Cardiac fibroblast (primary cell): Measurements from ENCODE around the gene ARHGEF38.
A peak's percentile ranks its signal among the peaks of the same experiment; 100 is the strongest.

Experiments used
- DNase-seq, 2 donors: peaks; one replicate each; pipeline versions ENCODE4 v3.0.0 to v3.0.0-alpha.2; 2010; ENCODE audit warnings: low read depth in 2 of 2
- H3K4me3 ChIP-seq, 2 donors: replicated peaks in 1 of 2; 1 replicate in 1 of 2; 2 replicates in 1 of 2; pipeline ENCODE4 v1.5.1; 2011; ENCODE audit warnings: low read depth in 2 of 2, low read length in 2 of 2, mild to moderate bottlenecking in 2 of 2, moderate library complexity in 1 of 2
- TF ChIP-seq, protein P1 (sequence below): IDR thresholded peaks from one replicate; pipeline ENCODE4 v1.5.1; 2011; ENCODE audit warnings: low read depth, mild to moderate bottlenecking, low read length, inconsistent platforms

Gene ARHGEF38, protein sequence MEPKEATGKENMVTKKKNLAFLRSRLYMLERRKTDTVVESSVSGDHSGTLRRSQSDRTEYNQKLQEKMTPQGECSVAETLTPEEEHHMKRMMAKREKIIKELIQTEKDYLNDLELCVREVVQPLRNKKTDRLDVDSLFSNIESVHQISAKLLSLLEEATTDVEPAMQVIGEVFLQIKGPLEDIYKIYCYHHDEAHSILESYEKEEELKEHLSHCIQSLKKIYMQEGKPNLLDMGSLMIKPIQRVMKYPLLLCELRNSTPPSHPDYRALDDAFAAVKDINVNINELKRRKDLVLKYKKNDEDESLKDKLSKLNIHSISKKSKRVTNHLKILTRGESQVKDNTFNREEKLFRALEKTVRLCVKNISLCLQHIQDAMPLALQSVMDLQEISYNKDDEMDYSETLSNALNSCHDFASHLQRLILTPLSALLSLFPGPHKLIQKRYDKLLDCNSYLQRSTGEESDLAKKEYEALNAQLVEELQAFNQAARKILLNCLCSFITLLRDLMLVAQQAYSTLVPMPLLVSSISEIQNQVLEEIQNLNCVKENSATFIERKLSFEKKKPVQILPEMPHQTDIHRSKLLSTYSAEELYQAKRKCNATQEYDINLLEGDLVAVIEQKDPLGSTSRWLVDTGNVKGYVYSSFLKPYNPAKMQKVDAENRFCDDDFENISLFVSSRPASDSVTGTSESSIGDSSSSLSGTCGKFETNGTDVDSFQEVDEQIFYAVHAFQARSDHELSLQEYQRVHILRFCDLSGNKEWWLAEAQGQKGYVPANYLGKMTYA

DNA sequence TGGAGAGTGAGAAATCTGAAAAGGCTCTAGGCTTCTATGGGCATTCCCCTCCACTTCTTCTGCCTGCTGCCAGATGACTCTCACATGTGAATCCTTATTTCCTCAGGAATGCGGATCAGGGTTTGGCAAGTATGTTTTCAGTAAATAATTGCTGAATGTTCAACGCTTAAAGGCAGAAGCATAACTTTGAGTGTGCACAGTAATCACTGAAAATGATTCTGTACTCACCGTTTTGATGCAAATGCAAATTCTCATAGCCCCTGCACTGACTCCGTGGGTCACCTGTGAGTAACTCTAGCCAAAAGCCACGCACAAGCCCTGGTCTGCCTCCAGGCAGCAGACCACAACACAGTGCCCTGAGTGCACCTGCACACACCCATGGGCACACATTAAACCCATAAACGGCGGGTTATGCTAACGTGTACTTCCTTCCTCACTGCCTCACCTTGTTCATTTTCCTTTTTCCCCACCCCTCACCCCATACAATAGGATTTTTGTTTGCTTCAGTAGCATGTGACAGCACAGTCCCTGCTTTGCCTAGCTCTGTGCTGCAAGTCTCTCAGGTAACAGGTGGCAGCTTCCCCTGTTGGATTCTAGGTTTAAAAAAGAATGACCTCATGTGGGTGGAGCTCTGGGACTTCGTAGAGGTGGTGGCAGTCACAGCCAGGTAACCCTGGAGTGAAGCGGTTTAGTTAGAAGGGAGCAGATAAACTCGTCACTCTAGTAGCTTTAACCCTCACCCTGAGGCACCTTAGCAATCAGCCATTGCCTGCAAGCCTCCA, at the start of gene ARHGEF38:
ARHGEF38 (plus strand) TSS at position 656 of the 782 bp plus-strand sequence. CDS start 146 bp downstream, outside the sequence.
- TF ChIP-seq, protein P1, sequence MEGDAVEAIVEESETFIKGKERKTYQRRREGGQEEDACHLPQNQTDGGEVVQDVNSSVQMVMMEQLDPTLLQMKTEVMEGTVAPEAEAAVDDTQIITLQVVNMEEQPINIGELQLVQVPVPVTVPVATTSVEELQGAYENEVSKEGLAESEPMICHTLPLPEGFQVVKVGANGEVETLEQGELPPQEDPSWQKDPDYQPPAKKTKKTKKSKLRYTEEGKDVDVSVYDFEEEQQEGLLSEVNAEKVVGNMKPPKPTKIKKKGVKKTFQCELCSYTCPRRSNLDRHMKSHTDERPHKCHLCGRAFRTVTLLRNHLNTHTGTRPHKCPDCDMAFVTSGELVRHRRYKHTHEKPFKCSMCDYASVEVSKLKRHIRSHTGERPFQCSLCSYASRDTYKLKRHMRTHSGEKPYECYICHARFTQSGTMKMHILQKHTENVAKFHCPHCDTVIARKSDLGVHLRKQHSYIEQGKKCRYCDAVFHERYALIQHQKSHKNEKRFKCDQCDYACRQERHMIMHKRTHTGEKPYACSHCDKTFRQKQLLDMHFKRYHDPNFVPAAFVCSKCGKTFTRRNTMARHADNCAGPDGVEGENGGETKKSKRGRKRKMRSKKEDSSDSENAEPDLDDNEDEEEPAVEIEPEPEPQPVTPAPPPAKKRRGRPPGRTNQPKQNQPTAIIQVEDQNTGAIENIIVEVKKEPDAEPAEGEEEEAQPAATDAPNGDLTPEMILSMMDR, result no peak
- no peak within 1 kb of the TSS for H3K4me3 ChIP-seq
- DNase-seq, result peak in 1 of 2 donors; percentile 24

DNA sequence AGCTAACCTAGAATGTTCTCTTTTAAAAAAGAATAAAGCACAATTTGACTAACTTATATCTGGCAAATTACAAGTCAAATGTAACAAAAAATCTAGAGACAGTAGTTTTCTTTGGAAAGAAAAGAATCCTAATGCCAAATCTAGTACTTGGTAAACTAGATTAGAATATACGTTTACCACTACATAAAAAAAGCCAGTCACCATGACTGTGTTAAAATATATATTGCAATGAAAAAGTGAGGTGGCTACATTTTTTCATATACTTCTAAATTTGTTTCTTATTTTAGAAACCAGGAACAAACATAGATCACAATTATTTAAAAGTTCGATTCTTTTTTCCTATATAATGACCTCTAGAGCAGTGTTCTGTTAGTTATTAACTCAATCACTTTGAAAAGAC, 48.9 kb upstream of the ARHGEF38 start:
- no peak overlapping the region for H3K4me3 ChIP-seq
- TF ChIP-seq, protein P1, result no peak
- no peak for DNase-seq

DNA sequence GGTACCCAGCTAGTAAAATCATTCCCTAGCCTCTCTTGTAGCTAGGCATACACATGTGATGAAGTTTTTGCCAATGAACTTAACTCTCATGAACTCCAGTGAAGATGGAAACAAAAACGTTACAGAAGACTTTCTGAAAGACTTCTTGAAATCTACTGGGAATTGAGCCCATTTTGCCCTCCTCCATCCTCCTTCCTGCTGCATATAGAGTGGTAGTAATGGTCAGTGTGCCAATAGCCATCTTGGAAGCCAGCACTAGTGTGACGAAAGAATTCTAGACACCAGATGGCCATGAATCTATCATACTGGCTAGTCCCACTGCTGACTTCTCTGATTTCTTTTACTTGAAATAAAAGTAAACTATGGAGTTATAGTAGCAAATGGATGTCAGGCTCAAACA, 47.7 kb upstream of the ARHGEF38 start:
- H3K4me3 ChIP-seq, result no peak overlapping the region
- TF ChIP-seq, protein P1, result no peak
- peak in 1 of 2 donors; percentile 39 for DNase-seq

DNA sequence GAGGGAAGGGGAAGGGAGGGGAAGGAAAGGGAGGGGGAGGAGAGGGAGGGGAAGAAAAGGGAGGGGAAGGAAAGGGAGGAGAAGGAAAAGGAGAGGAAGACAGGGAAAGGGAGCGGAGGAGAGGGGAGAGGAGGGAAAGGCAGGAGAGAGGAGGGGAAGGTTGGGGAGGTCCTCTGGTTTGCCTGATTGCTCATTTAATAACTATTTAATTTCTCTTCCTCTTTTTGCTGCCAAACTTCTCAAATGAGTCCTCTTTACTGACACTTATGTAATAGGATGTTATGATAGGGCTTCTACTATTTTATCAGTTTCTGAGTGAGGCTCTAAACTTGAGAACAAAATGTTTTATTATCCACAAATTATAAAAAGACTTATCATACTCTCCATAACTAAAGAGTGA, 43.1 kb upstream of the ARHGEF38 start:
- no peak overlapping the region for H3K4me3 ChIP-seq
- DNase-seq, result no peak
- TF ChIP-seq, protein P1, result no peak

DNA sequence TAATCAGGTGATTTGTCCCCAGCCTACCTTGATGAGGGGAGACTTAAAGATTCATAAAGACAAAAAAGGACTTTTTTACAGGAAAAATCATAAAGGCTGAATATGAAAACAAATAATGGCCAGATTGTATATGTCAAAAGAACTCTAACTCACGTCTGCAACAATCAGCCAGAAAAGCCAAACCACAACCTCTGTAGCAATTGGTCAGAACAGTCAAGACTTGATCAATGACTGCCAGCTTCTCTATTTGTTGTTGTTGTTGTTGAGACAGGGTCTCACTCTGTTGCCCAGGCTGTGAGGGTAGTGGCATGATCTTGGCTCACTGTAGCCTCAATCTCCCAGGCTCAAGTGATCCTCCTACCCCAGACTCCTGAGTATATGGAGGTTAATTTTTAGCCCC, 42.7 kb upstream of the ARHGEF38 start:
- TF ChIP-seq, protein P1, result no peak
- H3K4me3 ChIP-seq, result no peak overlapping the region
- DNase-seq, result no peak

DNA sequence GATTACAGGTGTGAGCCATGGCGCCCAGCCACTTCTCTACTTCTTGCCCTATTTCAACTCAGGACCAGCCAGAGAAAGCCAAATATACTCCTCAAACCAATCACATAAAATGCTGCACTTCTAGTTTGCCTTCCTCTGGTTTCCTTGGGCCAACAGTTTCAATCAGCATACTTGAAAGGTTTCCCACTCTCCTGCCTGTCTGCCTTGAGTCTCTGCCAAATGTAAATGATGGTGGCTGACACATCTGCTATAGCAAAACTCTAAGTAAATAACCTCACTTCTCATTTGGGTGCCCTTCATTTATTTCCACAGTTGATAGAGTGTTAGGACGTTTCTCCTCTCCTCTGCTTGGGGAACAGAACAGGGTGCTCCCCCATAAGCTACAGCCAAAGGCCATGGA, 42.2 kb upstream of the ARHGEF38 start:
- H3K4me3 ChIP-seq, result no peak overlapping the region
- no peak for DNase-seq
- TF ChIP-seq, protein P1, result no peak
